Gastroesophageal sphincter (tissue), 4 donors: ENCODE results near the gene OPN4. TPM values are rescaled to one million over a fixed set of nuclear protein-coding genes. Genes with fewer than 3 reads are reported as not detected.

Experiments used
- ATAC-seq: fragments of 150-250 bp; one replicate; pipeline ENCODE4 v1.9.1; 2016; ENCODE audit warnings: mild to moderate bottlenecking, moderate library complexity
- H3K27ac ChIP-seq, 4 donors: fragments of 200-600 bp; sonication (generic) in 3 of 4; 1 replicate in 3 of 4; 2 replicates in 1 of 4; pipeline ENCODE4 v1.5.1; 2016 to 2019
- H3K27me3 ChIP-seq: fragments of 200-600 bp; sonication (generic); one replicate; pipeline ENCODE4 v1.5.1; 2019
- H3K36me3 ChIP-seq, 2 donors: fragments of 200-600 bp; sonication (generic); one replicate each; pipeline ENCODE4 v1.5.1; 2019; ENCODE audit warnings: control low read depth in 1 of 2
- H3K4me1 ChIP-seq, 3 donors: fragments of 200-600 bp; sonication (generic); 1 replicate in 2 of 3; 2 replicates in 1 of 3; pipeline ENCODE4 v1.5.1; 2016 to 2019; ENCODE audit warnings: control low read depth in 2 of 3
- H3K4me3 ChIP-seq, 2 donors: fragments of 200-600 bp; sonication (generic); one replicate each; pipeline ENCODE4 v1.5.1; 2019; ENCODE audit warnings: mild to moderate bottlenecking in 1 of 2, moderate library complexity in 1 of 2
- H3K9me3 ChIP-seq, 3 donors: fragments of 200-600 bp; sonication (generic); one replicate each; pipeline ENCODE4 v1.5.1; 2017 to 2019; ENCODE audit warnings: control low read depth in 2 of 3
- CTCF ChIP-seq, 4 experiments: fragments of 200-600 bp in 2 of 4; fragments of 450-650 bp in 2 of 4; sonication (generic) in 1 of 4; IDR thresholded peaks; one replicate each; pipeline ENCODE4 v1.5.1; 2017 to 2019; ENCODE audit warnings: antibody characterized with exemption in 4 of 4, mild to moderate bottlenecking in 2 of 4, moderate library complexity in 2 of 4
- EP300 ChIP-seq: sonication (generic); formaldehyde crosslinking; IDR thresholded peaks from one replicate; pipeline ENCODE4 v1.6.1; 2017; ENCODE audit warnings: antibody characterized with exemption, mild to moderate bottlenecking
- POLR2A ChIP-seq, 2 donors: fragments of 450-650 bp; IDR thresholded peaks; one replicate each; pipeline ENCODE4 v1.6.1; 2017; ENCODE audit warnings: antibody characterized with exemption in 2 of 2, mild to moderate bottlenecking in 2 of 2, moderate library complexity in 1 of 2
- POLR2AphosphoS5 ChIP-seq: sonication (generic); formaldehyde crosslinking; IDR thresholded peaks from one replicate; pipeline ENCODE4 v1.6.1; 2017; ENCODE audit warnings: antibody characterized with exemption
- WGBS, 2 donors: methylation state at CpG; one replicate each; pipeline ENCODE4 v1.1.5; 2018; ENCODE audit warnings: low coverage in 1 of 2; 5-methylcytosine and 5-hydroxymethylcytosine counted together
- total RNA-seq, 4 donors: library from RNA; depleted of rRNA; stranded (reverse); fragments of >200 nt; gene quantifications; one replicate each; pipeline ENCODE4 v1.1.0, GENCODE V29; 2016

OPN4 gene
- total RNA-seq, result not detected

GRCh38 chr10:86654411-86655172, at the start of gene OPN4:
Gene OPN4 (plus strand): TSS chr10:86654547. CDS start chr10:86654784, 237 bp downstream.
- TF ChIP-seq EP300, result no peak
- TF ChIP-seq POLR2A (IDR thresholded peaks at IDR 0.05), result no peak
- TF ChIP-seq CTCF (IDR thresholded peaks at IDR 0.05), result no peak
- TF ChIP-seq POLR2AphosphoS5, result no peak
- H3K36me3 ChIP-seq, result no peaks in the 10 kb centered on the region
- H3K4me3 ChIP-seq, result no peak within 1 kb of the TSS
- H3K27me3 ChIP-seq, result no peaks in the 10 kb centered on the region
- H3K27ac ChIP-seq, result no peak within 1 kb of the TSS
- no peaks in the 10 kb centered on the region for H3K9me3 ChIP-seq
- peaks cover 0 to 8% (median 2%) of the 10 kb centered on the region in 3 donors for H3K4me1 ChIP-seq
- ATAC-seq, result no peak
- WGBS, 2 donors, result 100% methylated on average over 1 of the region's 17 CpGs; no CpG with 5 or more reads in 1 of the 2 donors

DNA sequence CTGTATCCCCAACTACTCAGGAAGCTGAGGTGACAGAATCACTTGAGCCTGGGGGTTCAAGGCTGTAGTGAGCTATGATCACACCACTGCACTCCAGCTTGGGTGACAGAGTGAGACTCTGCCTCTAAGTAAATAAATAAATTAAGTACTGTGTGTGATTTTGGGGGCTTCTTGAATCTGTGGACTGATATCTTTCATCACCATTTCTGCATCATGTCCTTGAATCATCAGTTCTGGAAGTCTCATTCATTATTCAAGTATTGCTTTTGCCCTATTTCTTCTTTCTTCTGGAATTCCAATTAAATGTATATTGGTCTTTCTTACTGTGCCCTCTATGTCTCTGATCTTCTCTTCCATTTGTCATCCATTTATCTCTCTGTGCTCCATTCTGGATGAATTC, 46.7 kb upstream of the OPN4 start:
- Histone ChIP-seq H3K27me3 (no peaks in the 10 kb centered on the region), H3K4me1 (no peaks in the 10 kb centered on the region), H3K4me3 (no peak overlapping the region), H3K9me3 (peaks cover 0 to 15% (median 0%) of the 10 kb centered on the region in 3 donors), H3K27ac (no peak overlapping the region), H3K36me3 (no peaks in the 10 kb centered on the region)
- ATAC-seq, result no peak
- TF ChIP-seq EP300 (no peak), POLR2AphosphoS5 (no peak), CTCF (IDR thresholded peaks at IDR 0.05) (no peak), POLR2A (IDR thresholded peaks at IDR 0.05) (no peak)

- no peak for TF ChIP-seq CTCF (IDR thresholded peaks at IDR 0.05)
- no peak for TF ChIP-seq POLR2AphosphoS5
- TF ChIP-seq EP300, result no peak
- no peak for TF ChIP-seq POLR2A (IDR thresholded peaks at IDR 0.05)
- ATAC-seq, result no peak
- Histone ChIP-seq H3K4me3 (no peak overlapping the region), H3K9me3 (peaks cover 0 to 15% (median 0%) of the 10 kb centered on the region in 3 donors), H3K27me3 (no peaks in the 10 kb centered on the region), H3K27ac (no peak overlapping the region), H3K4me1 (no peaks in the 10 kb centered on the region), H3K36me3 (no peaks in the 10 kb centered on the region)
These were observed 44.4 kb upstream of the OPN4 start for GRCh38 chr10:86609920-86610319.

- H3K4me3 ChIP-seq, result no peak overlapping the region
- no peak for ATAC-seq
- peaks cover 0 to 7% (median 0%) of the 10 kb centered on the region in 3 donors for H3K9me3 ChIP-seq
- no peak overlapping the region for H3K27ac ChIP-seq
- WGBS, 2 donors, result 71 to 100% methylated on average over 1 of the region's 1 CpG
- TF ChIP-seq POLR2AphosphoS5 (no peak), EP300 (no peak), POLR2A (IDR thresholded peaks at IDR 0.05) (no peak), CTCF (IDR thresholded peaks at IDR 0.05) (no peak)
- H3K27me3 ChIP-seq, result no peaks in the 10 kb centered on the region
- H3K4me1 ChIP-seq, result no peaks in the 10 kb centered on the region
- no peaks in the 10 kb centered on the region for H3K36me3 ChIP-seq
These were observed 43.0 kb upstream of the OPN4 start for GRCh38 chr10:86611386-86611785.

- Histone ChIP-seq H3K9me3 (no peaks in the 10 kb centered on the region), H3K4me1 (no peaks in the 10 kb centered on the region), H3K4me3 (no peak overlapping the region), H3K27me3 (no peaks in the 10 kb centered on the region), H3K27ac (no peak overlapping the region), H3K36me3 (no peaks in the 10 kb centered on the region)
- WGBS, 2 donors, result 83 to 95% methylated on average over 2 to 4 of the region's 5 CpGs
- ATAC-seq, result no peak
- TF ChIP-seq POLR2A (IDR thresholded peaks at IDR 0.05), result no peak
- no peak for TF ChIP-seq POLR2AphosphoS5
- TF ChIP-seq CTCF (IDR thresholded peaks at IDR 0.05), result no peak
- no peak for TF ChIP-seq EP300
These were observed 41.3 kb upstream of the OPN4 start for GRCh38 chr10:86613096-86613495.
